ENCODE data around the gene MUC6. TPM values are rescaled to one million over a fixed set of nuclear protein-coding genes. Genes with fewer than 3 reads are reported as not detected.

Gene MUC6
- polyA plus RNA-seq, 1 of the 3 experiments (the other 2 are of a cell fraction), result not detected

- Histone ChIP-seq H3K9me2 (no peaks in the 10 kb centered on the region), H3K4me3 (ENCODE audit: low read depth in 2 of 2, low read length in 1 of 2) (no peak overlapping the region), H3F3A (replicated peaks; ENCODE audit: insufficient read depth) (no peaks in the 10 kb centered on the region), H3K36me3 (replicated peaks in 1 of 2; ENCODE audit: control insufficient read depth in 1 of 2, insufficient read depth in 2 of 2, low read length in 1 of 2) (no peaks in the 10 kb centered on the region), H2AFZ (ENCODE audit: low read depth) (no peak overlapping the region), H3K9me3 (no peaks in the 10 kb centered on the region), H3K27ac (ENCODE audit: low read depth in 2 of 2, low read length in 1 of 2) (no peak overlapping the region), H4K20me1 (ENCODE audit: insufficient read depth) (no peaks in the 10 kb centered on the region), H3K4me1 (ENCODE audit: control insufficient read depth in 1 of 2, insufficient read depth in 2 of 2, low read depth in 1 of 2, low read length in 1 of 2) (no peaks in the 10 kb centered on the region), H3K4me2 (no peak overlapping the region), H3K79me2 (ENCODE audit: insufficient read depth) (no peaks in the 10 kb centered on the region), H3K9ac (no peak overlapping the region), H3K27me3 (ENCODE audit: insufficient read depth) (no peaks in the 10 kb centered on the region)
- CTCF ChIA-PET, result interaction anchor here (1.1 kb wide), 1 partner anchor 22 kb away, joined by 3 read pairs; no protein-coding TSS in a partner anchor
- POLR2A ChIA-PET, result no interaction called here
- TF ChIP-seq, protein P1, sequence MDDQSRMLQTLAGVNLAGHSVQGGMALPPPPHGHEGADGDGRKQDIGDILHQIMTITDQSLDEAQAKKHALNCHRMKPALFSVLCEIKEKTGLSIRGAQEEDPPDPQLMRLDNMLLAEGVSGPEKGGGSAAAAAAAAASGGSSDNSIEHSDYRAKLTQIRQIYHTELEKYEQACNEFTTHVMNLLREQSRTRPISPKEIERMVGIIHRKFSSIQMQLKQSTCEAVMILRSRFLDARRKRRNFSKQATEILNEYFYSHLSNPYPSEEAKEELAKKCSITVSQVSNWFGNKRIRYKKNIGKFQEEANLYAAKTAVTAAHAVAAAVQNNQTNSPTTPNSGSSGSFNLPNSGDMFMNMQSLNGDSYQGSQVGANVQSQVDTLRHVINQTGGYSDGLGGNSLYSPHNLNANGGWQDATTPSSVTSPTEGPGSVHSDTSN (IDR thresholded peaks at IDR 0.05), result no peak
- no peak for TF ChIP-seq MAX (IDR thresholded peaks at IDR 0.05; ENCODE audit: low read depth)
- no peak for TF ChIP-seq MEF2A (IDR thresholded peaks at IDR 0.05; ENCODE audit: borderline replicate concordance, low read depth)
- TF ChIP-seq USF2 (IDR thresholded peaks at IDR 0.05; ENCODE audit: borderline replicate concordance, low read depth, low read length), result no peak
- TF ChIP-seq CHD2 (IDR thresholded peaks at IDR 0.05; ENCODE audit: low read length, partially characterized antibody), result no peak
- TF ChIP-seq, protein P2, sequence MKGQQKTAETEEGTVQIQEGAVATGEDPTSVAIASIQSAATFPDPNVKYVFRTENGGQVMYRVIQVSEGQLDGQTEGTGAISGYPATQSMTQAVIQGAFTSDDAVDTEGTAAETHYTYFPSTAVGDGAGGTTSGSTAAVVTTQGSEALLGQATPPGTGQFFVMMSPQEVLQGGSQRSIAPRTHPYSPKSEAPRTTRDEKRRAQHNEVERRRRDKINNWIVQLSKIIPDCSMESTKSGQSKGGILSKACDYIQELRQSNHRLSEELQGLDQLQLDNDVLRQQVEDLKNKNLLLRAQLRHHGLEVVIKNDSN (IDR thresholded peaks at IDR 0.05; ENCODE audit: borderline replicate concordance, low read depth), result no peak
- TF ChIP-seq ELF1 (IDR thresholded peaks at IDR 0.05), result no peak
- no peak for TF ChIP-seq SIN3A (IDR thresholded peaks at IDR 0.05; ENCODE audit: borderline replicate concordance, low read depth, low read length)
- TF ChIP-seq NRF1 (IDR thresholded peaks at IDR 0.05; ENCODE audit: low read depth, low read length), result no peak
- WGBS (ENCODE audit: low lambda C conversion rate), result 63% methylated on average over 5 of the region's 14 CpGs
- no peak for DNase-seq
Observed at GRCh38 chr11:1028616-1029015, 7.9 kb downstream of the MUC6 start.

GRCh38 chr11:1028291-1028540 lies 8.3 kb downstream of the MUC6 start:
- no peaks in the 10 kb centered on the region for H3K4me1 ChIP-seq (ENCODE audit: control insufficient read depth in 1 of 2, insufficient read depth in 2 of 2, low read depth in 1 of 2, low read length in 1 of 2)

More at GRCh38 chr11:1028291-1028540, 8.3 kb downstream of the MUC6 start:
- Histone ChIP-seq H3K9me3 (no peaks in the 10 kb centered on the region), H3K9ac (no peak overlapping the region), H3K4me3 (ENCODE audit: low read depth in 2 of 2, low read length in 1 of 2) (no peak overlapping the region), H3K27ac (ENCODE audit: low read depth in 2 of 2, low read length in 1 of 2) (no peak overlapping the region), H3K36me3 (replicated peaks in 1 of 2; ENCODE audit: control insufficient read depth in 1 of 2, insufficient read depth in 2 of 2, low read length in 1 of 2) (no peaks in the 10 kb centered on the region), H3K4me2 (no peak overlapping the region), H3F3A (replicated peaks; ENCODE audit: insufficient read depth) (no peaks in the 10 kb centered on the region), H3K9me2 (no peaks in the 10 kb centered on the region), H3K27me3 (ENCODE audit: insufficient read depth) (no peaks in the 10 kb centered on the region), H3K79me2 (ENCODE audit: insufficient read depth) (no peaks in the 10 kb centered on the region), H2AFZ (ENCODE audit: low read depth) (no peak overlapping the region), H4K20me1 (ENCODE audit: insufficient read depth) (no peaks in the 10 kb centered on the region)
- ChIA-PET CTCF (interaction anchor here (1.1 kb wide), 1 partner anchor 22 kb away, joined by 3 read pairs; no protein-coding TSS in a partner anchor), POLR2A (no interaction called here)
- no peak for DNase-seq
- WGBS (ENCODE audit: low lambda C conversion rate), result 74% methylated on average over 6 of the region's 17 CpGs
- no peak for TF ChIP-seq GABPA (IDR thresholded peaks at IDR 0.05; ENCODE audit: low read depth)

Data from SK-N-SH (cell line).